H9 (cell line): Measurements from ENCODE around the gene RAB11FIP5. TPM values are rescaled to one million over a fixed set of nuclear protein-coding genes. Genes with fewer than 3 reads are reported as not detected.

ENCODE experiments used
- DNase-seq: peaks from one replicate; pipeline ENCODE4 v3.0.0-alpha.2; 2017
- H2AFZ ChIP-seq: one replicate; pipeline ENCODE4 v1.6.1; 2013; ENCODE audit warnings: mild to moderate bottlenecking, low read length, control low read depth, moderate library complexity
- H2AK5ac ChIP-seq: 2 replicates; pipeline ENCODE4 v1.6.1; 2013; ENCODE audit warnings: low read length, control low read depth, mixed read lengths; ENCODE audit not compliant: insufficient read length
- H2BK120ac ChIP-seq: one replicate; pipeline ENCODE4 v1.6.1; 2013; ENCODE audit warnings: low read depth, mild to moderate bottlenecking, low read length, control low read depth, inconsistent platforms; ENCODE audit not compliant: poor library complexity, severe bottlenecking
- H2BK12ac ChIP-seq: 2 replicates; pipeline ENCODE4 v1.6.1; 2013; ENCODE audit warnings: low read length, control low read depth, mixed read lengths, low read depth; ENCODE audit not compliant: insufficient read length
- H2BK15ac ChIP-seq: 2 replicates; pipeline ENCODE4 v1.6.1; 2013; ENCODE audit warnings: low read depth, low read length, control low read depth
- H2BK20ac ChIP-seq: one replicate; pipeline ENCODE4 v1.6.1; 2013; ENCODE audit warnings: low read depth, mild to moderate bottlenecking, low read length, control low read depth, inconsistent platforms; ENCODE audit not compliant: poor library complexity, severe bottlenecking
- H2BK5ac ChIP-seq: 2 replicates; pipeline ENCODE4 v1.6.1; 2013; ENCODE audit warnings: low read length, control low read depth, mixed read lengths; ENCODE audit not compliant: insufficient read length
- H3K14ac ChIP-seq: 2 replicates; pipeline ENCODE4 v1.6.1; 2013; ENCODE audit warnings: low read length, control low read depth; ENCODE audit not compliant: insufficient read depth
- H3K18ac ChIP-seq: 2 replicates; pipeline ENCODE4 v1.6.1; 2013; ENCODE audit warnings: low read depth, mild to moderate bottlenecking, mixed read lengths, low read length, control low read depth; ENCODE audit not compliant: insufficient read length
- H3K23ac ChIP-seq: 2 replicates; pipeline ENCODE4 v1.6.1; 2013; ENCODE audit warnings: low read length, control low read depth, mixed read lengths, low read depth; ENCODE audit not compliant: insufficient read length
- H3K23me2 ChIP-seq: 2 replicates; pipeline ENCODE4 v1.6.1; 2013; ENCODE audit warnings: low read depth, mild to moderate bottlenecking, mixed read lengths, low read length, control low read depth; ENCODE audit not compliant: insufficient read length, poor library complexity, severe bottlenecking
- H3K27ac ChIP-seq: 2 replicates; pipeline ENCODE4 v1.5.1; 2013; ENCODE audit warnings: low read length, control low read depth, mixed read lengths, low read depth; ENCODE audit not compliant: insufficient read length
- H3K27me3 ChIP-seq: 2 replicates; pipeline ENCODE4 v1.6.1; 2013; ENCODE audit warnings: low read length, control low read depth, inconsistent platforms; ENCODE audit not compliant: insufficient read depth
- H3K4ac ChIP-seq: 2 replicates; pipeline ENCODE4 v1.6.1; 2013; ENCODE audit warnings: low read depth, mild to moderate bottlenecking, control low read depth, inconsistent platforms, low read length, moderate library complexity
- H3K4me1 ChIP-seq: 2 replicates; pipeline ENCODE4 v1.6.1; 2013; ENCODE audit warnings: low read length, control low read depth, inconsistent platforms; ENCODE audit not compliant: insufficient read depth
- H3K4me2 ChIP-seq: 2 replicates; pipeline ENCODE4 v1.6.1; 2013; ENCODE audit warnings: low read length, control low read depth, mixed read lengths; ENCODE audit not compliant: insufficient read length, insufficient read depth
- H3K56ac ChIP-seq: 2 replicates; pipeline ENCODE4 v1.6.1; 2013; ENCODE audit warnings: low read depth, mild to moderate bottlenecking, mixed read lengths, low read length, control low read depth; ENCODE audit not compliant: insufficient read length
- H3K79me1 ChIP-seq: 2 replicates; pipeline ENCODE4 v1.6.1; 2013; ENCODE audit warnings: low read depth, mild to moderate bottlenecking, moderate library complexity, low read length, control low read depth, inconsistent platforms; ENCODE audit not compliant: insufficient read depth, poor library complexity, severe bottlenecking
- H3K79me2 ChIP-seq: 2 replicates; pipeline ENCODE4 v1.6.1; 2013; ENCODE audit warnings: low read length, control low read depth, inconsistent platforms; ENCODE audit not compliant: insufficient read depth
- H3K9ac ChIP-seq: 2 replicates; pipeline ENCODE4 v1.6.1; 2013; ENCODE audit warnings: low read length, control low read depth, mixed read lengths; ENCODE audit not compliant: insufficient read length; ENCODE audit errors: extremely low read depth
- H3K9me3 ChIP-seq: one replicate; pipeline ENCODE4 v1.6.1; 2013; ENCODE audit warnings: low read depth, low read length, inconsistent platforms; ENCODE audit not compliant: control insufficient read depth
- H3T11ph ChIP-seq: one replicate; pipeline ENCODE4 v1.6.1; 2013; ENCODE audit warnings: mild to moderate bottlenecking, low read length, control low read depth, inconsistent platforms
- H4K20me1 ChIP-seq: one replicate; pipeline ENCODE4 v1.6.1; 2013; ENCODE audit not compliant: control insufficient read depth, insufficient read length, insufficient read depth
- H4K5ac ChIP-seq: 2 replicates; pipeline ENCODE4 v1.6.1; 2013; ENCODE audit warnings: low read depth, mild to moderate bottlenecking, mixed read lengths, low read length, control low read depth; ENCODE audit not compliant: insufficient read length
- H4K8ac ChIP-seq: replicated peaks from 2 replicates; pipeline ENCODE4 v1.6.1; 2013; ENCODE audit warnings: low read length, control low read depth, mixed read lengths, low read depth; ENCODE audit not compliant: insufficient read length
- H4K91ac ChIP-seq: 2 replicates; pipeline ENCODE4 v1.6.1; 2013; ENCODE audit warnings: low read depth, mild to moderate bottlenecking, moderate library complexity, mixed read lengths, low read length, control low read depth; ENCODE audit not compliant: insufficient read length
- H3K27ac Mint-ChIP-seq, 3 experiments: 2 replicates in 2 of 3; 3 replicates in 1 of 3; pipeline ENCODE4 v1.8.0; 2020 to 2021; ENCODE audit warnings: mixed read lengths in 3 of 3, mild to moderate bottlenecking in 1 of 3, moderate library complexity in 1 of 3
- H3K27me3 Mint-ChIP-seq: 2 replicates; pipeline ENCODE4 v1.8.0; 2021; ENCODE audit warnings: low read depth, mild to moderate bottlenecking, moderate library complexity, mixed read lengths
- H3K36me3 Mint-ChIP-seq, 3 experiments: 2 replicates in 2 of 3; 3 replicates in 1 of 3; pipeline ENCODE4 v1.8.0; 2020 to 2021; ENCODE audit warnings: low read depth in 3 of 3, mixed read lengths in 3 of 3; ENCODE audit not compliant: insufficient read depth in 1 of 3
- H3K4me1 Mint-ChIP-seq, 2 experiments: 2 replicates each; pipeline ENCODE4 v1.8.0; 2020; ENCODE audit warnings: mixed read lengths in 2 of 2
- H3K4me3 Mint-ChIP-seq, 2 experiments: 2 replicates in 1 of 2; 3 replicates in 1 of 2; pipeline ENCODE4 v1.8.0; 2020 to 2021; ENCODE audit warnings: mild to moderate bottlenecking in 2 of 2, mixed read lengths in 2 of 2, moderate library complexity in 1 of 2
- H3K9me3 Mint-ChIP-seq, 2 experiments: 2 replicates in 1 of 2; 3 replicates in 1 of 2; pipeline ENCODE4 v1.8.0; 2020; ENCODE audit warnings: mild to moderate bottlenecking in 2 of 2, mixed read lengths in 2 of 2, moderate library complexity in 1 of 2
- CTCF ChIP-seq: fragments of 200-600 bp; sonication (generic); conservative IDR thresholded peaks from 3 replicates; pipeline ENCODE4 v1.8.0; 2021; ENCODE audit warnings: antibody characterized with exemption, mild to moderate bottlenecking
- WGBS: extraction: QIAGEN DNeasy Blood & Tissue Kit; methylation state at CpG from one replicate; pipeline ENCODE4 v1.1.7; 2013; ENCODE audit warnings: missing lambda C conversion rate, low lambda C conversion rate, mixed read lengths; ENCODE audit not compliant: insufficient read length; ENCODE audit errors: extremely low coverage; 5-methylcytosine and 5-hydroxymethylcytosine counted together
- total RNA-seq: library from RNA; stranded (reverse); gene quantifications from 2 replicates; pipeline ENCODE4 v1.2.1, GENCODE V29; 2021

RAB11FIP5 gene
- total RNA-seq, 1 experiment from 2014 or later = 7.1 TPM

- Histone ChIP-seq H2BK12ac (no peak overlapping the region), H3T11ph (no peak overlapping the region), H3K18ac (no peak overlapping the region), H3K23ac (no peak overlapping the region), H2AK5ac (no peak overlapping the region), H2BK20ac (no peak overlapping the region), H3K9me3 (no peaks in the 10 kb centered on the region), H2BK120ac (no peak overlapping the region), H3K27ac (no peak overlapping the region), H3K4me1 (peaks cover 3% of the 10 kb centered on the region; the same call in 1 of the 2 replicates), H3K23me2 (no peaks in the 10 kb centered on the region), H3K79me2 (no peaks in the 10 kb centered on the region; the same call in 1 of the 2 replicates), H3K79me1 (no peaks in the 10 kb centered on the region), H4K8ac (no peak overlapping the region), H2BK5ac (no peak overlapping the region), H3K9ac (no peak overlapping the region), H4K5ac (no peak overlapping the region), H4K20me1 (no peaks in the 10 kb centered on the region), H3K14ac (no peak overlapping the region), H2BK15ac (no peak overlapping the region), H3K4ac (no peak overlapping the region), H2AFZ (no peak overlapping the region), H3K27me3 (no peaks in the 10 kb centered on the region), H4K91ac (no peak overlapping the region), H3K56ac (no peak overlapping the region), H3K4me2 (no peak overlapping the region)
- TF ChIP-seq CTCF = no peak
- H3K27ac Mint-ChIP-seq = no peak overlapping the region; a peak in 1 of 7 replicates
- no peak for DNase-seq
- H3K4me3 Mint-ChIP-seq = no peak overlapping the region
- peaks cover 18 to 31% of the 10 kb centered on the region in 2 experiments for H3K4me1 Mint-ChIP-seq
- no peaks in the 10 kb centered on the region for H3K9me3 Mint-ChIP-seq
- WGBS = no CpG with 5 or more reads among the region's 2 CpGs
- peaks cover 0 to 4% (median 0%) of the 10 kb centered on the region in 3 experiments; a peak in 3 of 7 replicates for H3K36me3 Mint-ChIP-seq
- H3K27me3 Mint-ChIP-seq = peaks cover 3% of the 10 kb centered on the region
Measured at GRCh38 chr2:73105511-73105971, 7.2 kb downstream of the RAB11FIP5 start.
